Esophagus muscularis mucosa (tissue), 4 donors: ENCODE measurements around the gene TMCC3. TPM values are rescaled to one million over a fixed set of nuclear protein-coding genes. Genes with fewer than 3 reads are reported as not detected.

Experiments used
- DNase-seq: peaks from one replicate; pipeline ENCODE4 v3.0.0-alpha.2; 2017; ENCODE audit errors: extremely low spot score
- H3K27ac ChIP-seq, 4 donors: fragments of 200-600 bp; sonication (generic); replicated peaks in 1 of 4; 1 replicate in 3 of 4; 2 replicates in 1 of 4; pipeline ENCODE4 v1.5.1; 2016 to 2019; ENCODE audit warnings: mild to moderate bottlenecking in 1 of 4
- H3K27me3 ChIP-seq, 4 donors: fragments of 200-600 bp; sonication (generic); one replicate each; pipeline versions ENCODE4 v1.5.1 to v1.6.0; 2016 to 2019
- H3K36me3 ChIP-seq, 4 donors: fragments of 200-600 bp; sonication (generic); one replicate each; pipeline ENCODE4 v1.5.1; 2016 to 2019
- H3K4me1 ChIP-seq, 4 donors: fragments of 200-600 bp; sonication (generic); one replicate each; pipeline ENCODE4 v1.5.1; 2016 to 2019
- H3K4me3 ChIP-seq, 4 donors: fragments of 200-600 bp; sonication (generic); 1 replicate in 2 of 4; 2 replicates in 2 of 4; pipeline ENCODE4 v1.5.1; 2016 to 2019; ENCODE audit warnings: mild to moderate bottlenecking in 4 of 4, moderate library complexity in 1 of 4
- H3K9me3 ChIP-seq, 4 donors: fragments of 200-600 bp; sonication (generic); 1 replicate in 3 of 4; 2 replicates in 1 of 4; pipeline ENCODE4 v1.5.1; 2016 to 2019
- EP300 ChIP-seq: sonication (generic); formaldehyde crosslinking; IDR thresholded peaks from one replicate; pipeline ENCODE4 v1.6.1; 2017; ENCODE audit warnings: antibody characterized with exemption
- POLR2A ChIP-seq: fragments of 450-650 bp; IDR thresholded peaks from one replicate; pipeline ENCODE4 v1.6.1; 2017; ENCODE audit warnings: antibody characterized with exemption, moderate library complexity, mild to moderate bottlenecking, low read depth
- POLR2AphosphoS5 ChIP-seq, 2 donors: sonication (generic); formaldehyde crosslinking; IDR thresholded peaks; one replicate each; pipeline ENCODE4 v1.6.1; 2017; ENCODE audit warnings: antibody characterized with exemption in 2 of 2
- WGBS: methylation state at CpG from one replicate; pipeline ENCODE4 v1.1.5; 2018; 5-methylcytosine and 5-hydroxymethylcytosine counted together
- intact Hi-C: fragments of 100-400 bp; cut with DNase I; formaldehyde crosslinking; loops from one replicate; pipeline ENCODE4 v1.15.1; 2023
- total RNA-seq, 4 donors: library from RNA; depleted of rRNA; stranded (reverse); fragments of >200 nt; gene quantifications; one replicate each; pipeline versions ENCODE4 v1.1.0 to v1.2.1, GENCODE V29; 2016
- TF ChIP-seq, protein P1 (sequence below), 3 experiments: fragments of 200-600 bp in 2 of 3; fragments of 450-650 bp in 1 of 3; sonication (generic) in 2 of 3; IDR thresholded peaks; one replicate each; pipeline ENCODE4 v1.5.1; 2017 to 2019; ENCODE audit warnings: antibody characterized with exemption in 3 of 3, mild to moderate bottlenecking in 2 of 3, moderate library complexity in 1 of 3

The TMCC3 gene
- total RNA-seq, 4 donors from 2014 or later: 17.0 to 30.5 (median 19.5) TPM

DNA sequence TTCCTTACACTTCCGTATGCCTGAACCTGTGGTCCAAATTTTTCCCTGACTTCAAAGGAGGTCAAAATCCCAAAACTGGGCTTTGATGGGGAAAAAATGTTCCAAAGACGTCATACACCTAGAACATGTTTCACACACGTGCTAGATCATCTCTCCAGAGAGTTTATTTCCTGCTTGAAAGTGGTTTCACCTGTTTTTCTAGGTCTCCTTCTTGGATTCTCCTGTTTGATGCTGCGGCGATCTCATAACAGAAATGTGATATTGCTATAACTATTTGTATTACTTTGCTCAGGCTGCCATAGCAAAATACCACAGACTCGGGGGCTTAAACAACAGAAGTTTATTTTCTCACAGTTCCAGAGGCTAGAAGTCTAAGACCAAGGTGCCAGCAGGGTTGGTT lies 19.7 kb upstream of the TMCC3 start:
- Histone ChIP-seq H3K27ac (no peak overlapping the region), H3K36me3 (no peaks in the 10 kb centered on the region), H3K9me3 (no peaks in the 10 kb centered on the region), H3K4me3 (no peak overlapping the region), H3K27me3 (no peaks in the 10 kb centered on the region), H3K4me1 (peaks cover 0 to 17% (median 15%) of the 10 kb centered on the region in 4 donors)
- DNase-seq: no peak
- intact Hi-C loops: no loop called here
- TF ChIP-seq POLR2AphosphoS5 (IDR thresholded peaks at IDR 0.05) (no peak), POLR2A (no peak), EP300 (no peak)
- TF ChIP-seq, protein P1, sequence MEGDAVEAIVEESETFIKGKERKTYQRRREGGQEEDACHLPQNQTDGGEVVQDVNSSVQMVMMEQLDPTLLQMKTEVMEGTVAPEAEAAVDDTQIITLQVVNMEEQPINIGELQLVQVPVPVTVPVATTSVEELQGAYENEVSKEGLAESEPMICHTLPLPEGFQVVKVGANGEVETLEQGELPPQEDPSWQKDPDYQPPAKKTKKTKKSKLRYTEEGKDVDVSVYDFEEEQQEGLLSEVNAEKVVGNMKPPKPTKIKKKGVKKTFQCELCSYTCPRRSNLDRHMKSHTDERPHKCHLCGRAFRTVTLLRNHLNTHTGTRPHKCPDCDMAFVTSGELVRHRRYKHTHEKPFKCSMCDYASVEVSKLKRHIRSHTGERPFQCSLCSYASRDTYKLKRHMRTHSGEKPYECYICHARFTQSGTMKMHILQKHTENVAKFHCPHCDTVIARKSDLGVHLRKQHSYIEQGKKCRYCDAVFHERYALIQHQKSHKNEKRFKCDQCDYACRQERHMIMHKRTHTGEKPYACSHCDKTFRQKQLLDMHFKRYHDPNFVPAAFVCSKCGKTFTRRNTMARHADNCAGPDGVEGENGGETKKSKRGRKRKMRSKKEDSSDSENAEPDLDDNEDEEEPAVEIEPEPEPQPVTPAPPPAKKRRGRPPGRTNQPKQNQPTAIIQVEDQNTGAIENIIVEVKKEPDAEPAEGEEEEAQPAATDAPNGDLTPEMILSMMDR (IDR thresholded peaks at IDR 0.05): no peak
- 81% methylated on average over 6 of the region's 6 CpGs for WGBS

DNA sequence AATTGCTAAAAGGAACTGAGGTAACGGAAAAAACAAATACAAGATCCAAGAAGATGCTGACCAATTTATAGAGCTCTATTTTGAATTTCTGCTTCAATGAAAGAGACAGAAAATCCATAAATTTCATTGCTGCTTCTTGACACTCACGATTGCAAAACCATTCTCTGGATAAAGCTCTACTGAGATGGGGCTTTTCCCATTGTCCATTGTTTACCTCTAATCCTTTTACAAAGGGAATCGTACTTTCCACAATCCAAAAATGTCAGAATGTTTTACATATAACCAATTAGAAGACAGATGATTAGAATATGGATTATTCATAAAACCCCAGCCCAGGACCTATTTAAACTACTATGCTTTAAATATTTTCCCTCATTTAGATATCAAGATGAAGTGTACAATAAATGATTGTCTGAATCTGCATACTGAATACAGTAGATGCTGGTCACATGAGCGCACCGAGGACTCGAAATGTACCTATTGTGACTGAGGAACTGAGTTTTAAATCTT lies 16.7 kb upstream of the TMCC3 start:
- no peaks in the 10 kb centered on the region for H3K36me3 ChIP-seq
- no peak for DNase-seq
- H3K9me3 ChIP-seq: no peaks in the 10 kb centered on the region
- H3K27ac ChIP-seq: no peak overlapping the region
- TF ChIP-seq, protein P1 (IDR thresholded peaks at IDR 0.05): no peak
- no peak for TF ChIP-seq POLR2A
- intact Hi-C loops: no loop called here
- no peak overlapping the region for H3K4me3 ChIP-seq
- WGBS: 89% methylated on average over 6 of the region's 6 CpGs
- no peaks in the 10 kb centered on the region for H3K27me3 ChIP-seq
- no peaks in the 10 kb centered on the region for H3K4me1 ChIP-seq

DNA sequence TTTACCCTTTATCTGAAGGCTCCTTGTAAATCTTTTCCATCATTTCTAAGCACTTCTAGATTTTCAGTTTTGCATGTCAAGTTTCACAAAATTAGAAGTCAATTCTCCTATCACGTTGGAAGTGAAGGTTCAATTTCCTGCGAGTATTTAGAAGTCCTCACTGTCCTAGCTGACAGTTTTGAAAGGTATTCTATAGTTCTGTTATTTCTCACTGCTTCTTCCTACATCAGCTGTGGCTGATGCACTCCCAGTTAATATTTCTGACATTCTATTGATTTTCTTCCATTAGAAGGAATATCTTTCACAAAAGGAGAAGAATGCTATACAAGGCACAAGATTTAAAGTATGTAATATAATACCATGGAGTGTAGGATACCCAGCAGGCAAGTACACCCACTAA lies 15.8 kb upstream of the TMCC3 start:
- H3K27ac ChIP-seq: no peak overlapping the region
- 94% methylated on average over 2 of the region's 2 CpGs for WGBS
- H3K4me1 ChIP-seq: no peaks in the 10 kb centered on the region
- H3K27me3 ChIP-seq: no peaks in the 10 kb centered on the region
- intact Hi-C loops: no loop called here
- TF ChIP-seq, protein P1 (IDR thresholded peaks at IDR 0.05): no peak
- TF ChIP-seq POLR2A (no peak), POLR2AphosphoS5 (IDR thresholded peaks at IDR 0.05) (no peak), EP300 (no peak)
- H3K4me3 ChIP-seq: no peak overlapping the region
- no peaks in the 10 kb centered on the region for H3K36me3 ChIP-seq
- DNase-seq: no peak
- H3K9me3 ChIP-seq: no peaks in the 10 kb centered on the region

DNA sequence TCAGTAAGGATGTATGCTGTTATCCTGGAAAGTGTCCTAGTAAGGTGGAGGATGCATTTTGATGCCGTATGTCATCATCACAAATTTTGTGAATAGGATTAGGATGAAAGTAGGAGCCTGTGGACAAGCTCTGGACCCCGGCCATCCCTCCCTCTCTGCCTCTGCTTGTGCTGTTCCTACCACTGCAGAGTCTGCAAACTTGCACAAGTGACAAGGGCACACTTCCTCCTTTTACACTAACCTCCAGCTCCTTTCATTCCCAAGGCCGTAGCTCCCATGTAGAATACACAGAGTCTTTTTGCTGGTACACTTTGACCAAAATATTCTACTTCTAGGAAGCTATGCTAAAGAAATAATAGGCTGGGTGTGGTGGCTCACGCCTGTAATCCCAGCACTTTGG lies 13.3 kb upstream of the TMCC3 start:
- DNase-seq: no peak
- no peak for TF ChIP-seq POLR2AphosphoS5 (IDR thresholded peaks at IDR 0.05)
- TF ChIP-seq, protein P1 (IDR thresholded peaks at IDR 0.05): no peak
- no peak for TF ChIP-seq POLR2A
- intact Hi-C loops: no loop called here
- no peaks in the 10 kb centered on the region for H3K9me3 ChIP-seq
- H3K4me3 ChIP-seq: no peak overlapping the region
- WGBS: 90% methylated on average over 4 of the region's 4 CpGs
- H3K27me3 ChIP-seq: no peaks in the 10 kb centered on the region
- peaks cover 0 to 10% (median 0%) of the 10 kb centered on the region in 4 donors for H3K4me1 ChIP-seq
- no peaks in the 10 kb centered on the region for H3K36me3 ChIP-seq
- no peak overlapping the region for H3K27ac ChIP-seq

DNA sequence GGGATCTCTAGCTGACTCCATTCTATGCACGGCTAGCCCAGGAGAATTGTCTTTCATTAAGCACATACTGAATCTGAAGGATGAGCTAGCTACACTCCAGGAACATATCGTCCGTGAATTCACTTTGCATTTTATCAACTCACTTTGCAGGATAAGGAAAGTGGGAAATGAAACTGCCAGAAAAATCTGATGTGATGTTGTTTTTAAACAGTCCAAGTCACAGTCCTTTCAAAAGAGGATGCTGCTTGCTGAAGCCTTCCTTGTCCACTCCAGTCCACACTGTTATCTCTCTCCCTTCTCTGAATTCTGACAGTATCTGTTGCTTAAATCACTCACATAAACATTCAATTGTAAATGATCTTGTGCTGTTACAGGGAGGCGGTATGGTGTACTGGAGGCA lies 12.7 kb upstream of the TMCC3 start:
- no peak overlapping the region for H3K27ac ChIP-seq
- WGBS: 73% methylated on average over 4 of the region's 4 CpGs

More for the DNA sequence above, 12.7 kb upstream of the TMCC3 start:
- intact Hi-C loops: no loop called here
- DNase-seq: no peak
- no peak for TF ChIP-seq EP300
- no peak for TF ChIP-seq POLR2A
- no peak for TF ChIP-seq POLR2AphosphoS5 (IDR thresholded peaks at IDR 0.05)
- TF ChIP-seq, protein P1 (IDR thresholded peaks at IDR 0.05): no peak
- Histone ChIP-seq H3K4me1 (peaks cover 0 to 11% (median 0%) of the 10 kb centered on the region in 4 donors), H3K27me3 (no peaks in the 10 kb centered on the region), H3K36me3 (no peaks in the 10 kb centered on the region), H3K4me3 (no peak overlapping the region), H3K9me3 (no peaks in the 10 kb centered on the region)
